Activated CD4-positive, alpha-beta T cell treated with anti-CD3 and anti-CD28 coated beads, Interleukin-2, amount 50 U/mL, for 4 hours (primary cell): ENCODE results near the gene PPM1B.
"Not testable (repeated sequence)": the region's sequence is repeated elsewhere in the genome, so short reads cannot be mapped to it uniquely, and the experiment has no call there.

Source experiments
- DNase-seq, 2 experiments: peaks; one replicate each; pipeline ENCODE4 v3.0.0-alpha.2; 2020

Gene PPM1B

DNA sequence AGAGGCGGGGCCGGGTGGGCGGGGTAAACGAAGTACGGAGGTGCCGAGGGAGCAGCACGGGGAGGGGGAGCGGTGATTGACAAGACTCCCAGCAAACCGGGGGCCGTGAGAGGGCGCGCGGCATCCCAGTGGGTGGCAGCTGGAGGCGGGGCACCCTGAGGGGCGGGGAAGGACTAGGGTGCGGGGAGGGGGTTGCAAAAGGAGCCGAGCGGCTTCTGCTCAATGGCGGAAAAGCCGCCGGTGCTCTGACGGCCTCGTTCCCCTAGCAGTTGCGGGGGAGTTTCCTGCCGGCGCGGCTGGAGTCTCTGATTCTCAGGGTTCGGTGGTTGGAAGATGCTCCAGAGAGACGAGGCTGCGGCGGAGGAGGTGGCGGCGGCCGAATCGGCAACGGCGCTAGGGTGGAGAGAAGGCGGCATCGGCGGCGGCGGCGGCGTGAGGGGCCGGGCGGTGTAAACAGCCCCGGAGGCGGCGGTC is at the start of gene PPM1B:
TSS of gene PPM1B (plus strand) at position 195 of the 474 bp plus-strand sequence. CDS start 32,325 bp downstream, outside the sequence.
- peak; percentile 100 for DNase-seq

GRCh38 chr2:44119878-44120277 is 48.8 kb upstream of the PPM1B start:
- DNase-seq = no peak

DNA sequence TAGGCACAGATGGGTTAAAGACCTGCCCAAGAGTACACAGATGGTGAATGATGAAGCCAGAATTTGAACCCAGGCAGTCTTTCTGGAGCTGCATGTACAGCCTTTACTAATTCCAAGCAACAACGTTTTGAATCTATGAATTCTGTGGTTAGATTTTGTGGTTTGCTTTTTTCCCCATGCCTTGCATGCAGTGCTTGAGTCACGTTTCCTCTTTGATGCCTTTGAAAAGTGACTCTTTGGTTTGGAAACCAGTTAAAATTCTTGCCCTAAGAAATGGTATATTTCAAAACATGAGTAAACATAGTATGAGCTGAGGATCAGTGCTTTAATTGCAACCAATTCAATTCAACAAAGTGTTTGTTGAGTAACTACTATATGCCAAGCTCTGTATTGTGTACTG is 48.2 kb upstream of the PPM1B start:
- DNase-seq = peak; percentile 1 to 3

DNA sequence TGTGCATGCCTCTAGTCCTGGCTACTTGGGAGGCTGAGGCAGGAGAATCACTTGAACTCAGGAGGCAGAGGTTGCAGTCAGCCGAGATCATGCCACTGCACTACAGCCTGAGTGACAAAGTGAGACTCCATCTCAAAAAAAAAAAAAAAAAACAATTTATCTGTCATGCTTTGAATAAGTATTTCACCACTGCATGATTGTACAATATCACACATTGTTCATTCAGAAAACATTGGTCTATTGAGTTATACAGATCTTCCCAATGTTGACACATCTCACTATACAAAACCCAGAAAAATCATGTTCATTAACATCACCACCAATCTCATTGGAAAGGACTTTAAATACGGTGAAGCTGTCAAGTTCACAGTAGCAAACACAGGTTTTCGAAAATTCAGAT is 46.8 kb upstream of the PPM1B start:
- DNase-seq = no peak

GRCh38 chr2:44124500-44124899 is 44.2 kb upstream of the PPM1B start:
- DNase-seq = no peak

- no peak for DNase-seq
Observed at GRCh38 chr2:44126106-44126797, 42.4 kb upstream of the PPM1B start.

- no peak for DNase-seq
Observed at GRCh38 chr2:44130441-44130840, 38.2 kb upstream of the PPM1B start.

GRCh38 chr2:44131177-44131576 is 37.5 kb upstream of the PPM1B start:
- DNase-seq = no peak

GRCh38 chr2:44133602-44134001 is 35.1 kb upstream of the PPM1B start:
- DNase-seq = not testable (repeated sequence)

DNA sequence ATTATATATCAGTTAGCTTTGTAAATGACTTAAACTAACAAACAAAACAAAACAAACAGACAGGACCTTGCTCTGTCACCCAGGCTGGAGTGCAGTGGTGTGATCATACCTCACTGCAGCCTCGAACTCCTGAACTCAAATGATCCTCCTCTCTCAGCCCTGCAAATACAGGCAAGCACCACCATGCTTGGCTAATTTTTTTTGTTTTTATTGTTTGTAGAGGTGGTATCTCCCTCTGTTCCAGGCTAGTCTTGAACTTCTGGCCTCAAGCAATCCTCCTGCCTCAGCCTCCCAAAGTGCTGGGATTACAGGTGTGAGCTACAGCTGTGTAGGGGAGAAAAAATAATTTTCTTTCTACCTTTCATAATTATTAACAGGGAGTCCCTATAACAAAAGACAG is 33.8 kb upstream of the PPM1B start:
- DNase-seq = no peak

GRCh38 chr2:44135296-44135695 is 33.4 kb upstream of the PPM1B start:
- no peak for DNase-seq

DNA sequence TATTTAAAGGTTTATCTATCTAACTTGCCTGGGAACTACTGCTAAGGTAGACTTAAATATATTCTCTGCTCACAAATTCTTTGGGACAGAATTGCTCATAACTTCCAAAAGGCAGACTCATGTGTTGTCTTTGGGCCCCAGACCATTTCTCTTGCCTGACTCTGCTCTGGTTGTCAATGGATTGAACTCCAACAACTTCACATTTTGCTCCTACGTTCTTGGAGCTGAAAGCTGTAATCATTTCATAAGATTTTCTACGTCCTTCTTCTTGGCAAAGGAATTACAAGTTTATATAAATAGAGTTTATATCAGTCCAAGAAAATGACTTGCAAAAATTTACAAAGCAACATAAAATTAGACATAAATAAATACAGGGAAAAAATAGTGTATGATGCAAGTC is 32.9 kb upstream of the PPM1B start:
- no peak for DNase-seq

DNA sequence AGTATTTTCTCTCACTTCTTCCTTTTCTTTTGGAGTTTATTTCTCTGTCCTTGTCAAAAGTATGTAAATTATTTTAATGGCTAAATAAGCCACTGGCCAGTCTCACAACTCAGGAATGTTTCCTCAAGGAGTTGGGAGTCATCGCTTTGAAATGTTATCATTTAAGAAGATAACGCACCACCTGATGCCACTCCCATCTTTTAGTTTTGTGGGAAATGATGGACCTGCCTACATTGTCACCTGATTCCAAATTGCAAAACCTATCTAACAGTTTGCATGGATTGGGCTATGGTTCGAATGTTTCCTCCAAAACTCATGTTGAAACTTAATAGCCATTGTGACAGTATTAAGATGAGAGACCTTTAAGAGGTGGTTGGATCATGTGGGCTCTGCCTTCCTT is 32.4 kb upstream of the PPM1B start:
- no peak for DNase-seq

DNA sequence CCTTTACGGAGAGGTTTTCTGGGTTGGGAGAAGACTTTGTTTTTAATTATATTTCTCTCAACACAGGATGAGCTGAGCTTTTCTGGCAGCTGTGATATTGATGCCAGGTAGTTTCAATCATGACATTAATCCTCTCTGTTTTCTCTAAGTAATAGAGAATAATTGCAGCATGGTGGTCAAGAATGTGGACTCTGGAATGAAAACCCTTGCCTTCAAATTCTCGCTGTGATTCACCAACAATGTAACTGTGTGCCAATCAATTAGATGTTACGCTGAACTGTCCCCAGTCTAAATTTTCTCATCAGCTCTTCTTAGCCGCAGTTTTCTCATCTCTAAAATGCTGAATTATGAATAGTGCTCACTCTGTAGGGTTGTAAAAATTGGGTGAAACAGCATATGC is 31.6 kb upstream of the PPM1B start:
- no peak for DNase-seq

DNA sequence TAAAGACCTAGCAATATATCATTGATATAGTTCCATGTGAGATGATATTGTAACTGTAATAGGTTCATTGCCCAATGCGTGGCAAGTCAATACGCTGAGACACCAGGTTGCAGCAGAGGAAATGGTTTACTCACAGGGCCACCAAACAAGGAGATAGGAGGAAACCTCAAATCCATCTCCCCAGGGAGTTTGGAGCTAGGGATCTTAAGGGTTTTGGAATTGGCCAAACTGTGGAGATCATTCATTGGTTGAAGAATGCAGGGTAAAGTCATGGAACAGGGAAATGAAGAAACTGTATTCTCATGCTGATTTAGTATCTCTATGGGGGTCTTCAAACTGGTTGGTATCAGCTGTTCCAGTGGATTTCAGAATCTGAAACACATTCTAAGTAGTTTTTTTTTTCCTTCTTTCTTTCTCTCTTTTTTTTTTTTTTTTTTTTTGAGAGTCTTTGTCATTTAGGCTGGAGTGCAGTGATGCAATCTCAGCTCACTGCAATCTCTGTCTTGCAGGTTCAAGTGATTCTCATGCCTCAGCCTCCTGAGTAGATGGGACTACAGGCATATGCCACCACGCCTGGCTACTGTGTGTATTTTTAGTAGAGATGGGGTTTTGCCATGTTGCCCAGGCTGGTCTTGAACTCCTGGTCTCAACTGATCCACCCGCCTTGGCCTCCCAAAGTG is 30.7 kb upstream of the PPM1B start:
- DNase-seq = no peak

GRCh38 chr2:44139741-44140140 is 28.9 kb upstream of the PPM1B start:
- DNase-seq = no peak

DNA sequence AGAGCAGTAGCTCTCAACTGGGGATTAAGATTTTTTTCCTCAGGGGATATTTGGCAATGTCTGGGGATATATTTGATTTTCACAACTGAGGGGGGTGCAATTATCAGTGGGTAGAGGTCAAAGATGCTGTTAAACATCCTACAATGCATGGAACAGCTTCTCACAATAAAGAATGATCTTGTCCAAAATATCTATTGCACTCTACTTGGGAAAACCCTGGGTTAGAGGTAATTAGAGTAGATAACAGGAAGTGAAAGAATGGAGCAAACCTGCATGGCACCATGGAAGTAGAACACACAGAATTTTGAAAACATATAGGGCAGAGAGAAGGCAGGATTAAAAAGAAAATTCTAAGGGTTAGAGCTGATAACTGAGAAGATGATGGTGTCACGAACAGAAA is 26.4 kb upstream of the PPM1B start:
- no peak for DNase-seq

DNA sequence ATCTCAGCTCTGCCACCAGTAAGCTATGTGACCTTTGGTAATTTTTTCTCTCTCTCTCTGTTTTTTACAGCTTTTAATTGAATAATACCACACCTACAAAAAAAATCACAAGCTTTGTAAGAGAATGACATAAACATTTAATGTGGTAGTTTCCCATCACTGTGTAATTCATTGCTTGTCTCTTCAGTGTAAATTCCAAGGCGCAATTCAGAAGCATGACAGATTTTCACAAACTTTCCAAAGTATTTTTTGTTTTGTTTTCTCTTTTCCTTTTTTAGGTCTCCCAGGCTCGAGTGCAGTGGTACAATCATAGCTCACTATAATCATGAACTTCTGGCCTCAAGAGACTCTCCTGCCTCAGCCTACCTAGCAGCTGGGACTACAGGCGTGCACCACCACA is 25.0 kb upstream of the PPM1B start:
- no peak for DNase-seq

GRCh38 chr2:44148999-44149398 is 19.7 kb upstream of the PPM1B start:
- DNase-seq = no peak

- no peak for DNase-seq
Observed at GRCh38 chr2:44150473-44150872, 18.2 kb upstream of the PPM1B start.

DNA sequence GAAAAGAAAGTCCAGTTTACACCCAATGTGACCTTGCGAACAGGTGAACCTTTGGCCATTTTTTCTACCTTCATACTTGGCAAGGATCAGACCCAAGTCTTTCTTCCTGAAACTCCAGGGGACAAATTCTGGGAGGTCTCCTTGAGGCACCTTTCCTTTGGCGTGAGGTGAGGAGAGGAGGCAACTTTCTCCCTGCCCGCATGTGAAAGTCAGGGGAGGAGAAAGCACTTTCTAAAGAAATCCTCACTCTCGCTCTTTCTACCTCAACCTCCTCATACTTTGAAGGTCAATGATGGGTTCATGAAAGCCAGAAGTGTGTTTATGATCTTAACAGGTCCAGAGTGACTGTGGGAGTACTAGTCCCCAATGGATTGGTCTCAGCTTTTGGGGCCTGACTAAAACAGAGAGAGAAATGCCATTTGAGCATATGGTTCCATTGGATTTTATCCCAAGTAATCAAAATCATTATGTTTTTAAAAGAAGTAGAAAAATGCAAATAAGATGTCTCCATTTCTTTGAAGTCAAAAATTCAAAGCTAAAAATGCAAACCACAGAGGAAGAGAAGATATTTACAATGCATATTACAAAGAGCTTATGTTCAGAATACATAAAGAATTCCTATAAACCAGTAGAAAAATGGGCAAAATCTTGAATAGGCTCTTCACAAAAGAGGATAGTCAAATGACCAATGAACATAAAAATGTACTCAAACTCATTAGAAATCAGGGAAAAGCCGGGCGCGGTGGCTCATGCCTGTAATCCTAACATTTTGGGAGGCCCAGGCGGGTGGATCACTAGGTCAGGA is 15.6 kb upstream of the PPM1B start:
- no peak for DNase-seq

- DNase-seq = no peak
Observed at GRCh38 chr2:44155666-44156446, 12.8 kb upstream of the PPM1B start.

GRCh38 chr2:44163777-44164176 is 4.9 kb upstream of the PPM1B start:
- DNase-seq = no peak
